ENCODE measurements around the gene NR2C2.
"Not testable (repeated sequence)": the region's sequence is repeated elsewhere in the genome, so short reads cannot be mapped to it uniquely, and the experiment has no call there.

Gene NR2C2

GRCh38 chr3:14959359-14959943 is 12.1 kb downstream of the NR2C2 start:
- no peak for DNase-seq (ENCODE audit: low read depth)

GRCh38 chr3:14962762-14963161 is 15.4 kb downstream of the NR2C2 start:
- no peak for DNase-seq (ENCODE audit: low read depth)

- DNase-seq (ENCODE audit: low read depth): no peak
These were observed 19.9 kb downstream of the NR2C2 start for GRCh38 chr3:14967285-14967684.

- no peak for DNase-seq (ENCODE audit: low read depth)
These were observed 22.3 kb downstream of the NR2C2 start for GRCh38 chr3:14969671-14970070.

- DNase-seq (ENCODE audit: low read depth): no peak
These were observed 28.9 kb downstream of the NR2C2 start for GRCh38 chr3:14976317-14976716.

- DNase-seq (ENCODE audit: low read depth): no peak
These were observed 33.3 kb downstream of the NR2C2 start for GRCh38 chr3:14980689-14981088.

- no peak for DNase-seq (ENCODE audit: low read depth)
These were observed 37.3 kb downstream of the NR2C2 start for GRCh38 chr3:14984581-14985113.

GRCh38 chr3:14988988-14989394 is 41.6 kb downstream of the NR2C2 start:
- peak; percentile 4 for DNase-seq (ENCODE audit: low read depth)

- no peak for DNase-seq (ENCODE audit: low read depth)
These were observed 42.8 kb downstream of the NR2C2 start for GRCh38 chr3:14989943-14990779.

GRCh38 chr3:14990780-14991148 is 43.4 kb downstream of the NR2C2 start:
- no peak for DNase-seq (ENCODE audit: low read depth)

GRCh38 chr3:14991151-14991742 is 43.9 kb downstream of the NR2C2 start:
- no peak for DNase-seq (ENCODE audit: low read depth)

- no peak for DNase-seq (ENCODE audit: low read depth)
These were observed 44.6 kb downstream of the NR2C2 start for GRCh38 chr3:14991818-14992612.

- DNase-seq (ENCODE audit: low read depth): no peak
These were observed 50.6 kb downstream of the NR2C2 start for GRCh38 chr3:14997941-14998340.

- not testable (repeated sequence) for DNase-seq (ENCODE audit: low read depth)
These were observed 51.8 kb downstream of the NR2C2 start for GRCh38 chr3:14999182-14999581.

GRCh38 chr3:15007681-15008141 is 60.3 kb downstream of the NR2C2 start:
- no peak for DNase-seq (ENCODE audit: low read depth)

GRCh38 chr3:15009167-15009566 is 61.8 kb downstream of the NR2C2 start:
- DNase-seq (ENCODE audit: low read depth): no peak

- no peak for DNase-seq (ENCODE audit: low read depth)
These were observed 63.3 kb downstream of the NR2C2 start for GRCh38 chr3:15010664-15011063.

- no peak for DNase-seq (ENCODE audit: low read depth)
These were observed 63.8 kb downstream of the NR2C2 start for GRCh38 chr3:15011174-15011573.

- DNase-seq (ENCODE audit: low read depth): no peak
These were observed 67.4 kb downstream of the NR2C2 start for GRCh38 chr3:15014606-15015328.

- DNase-seq (ENCODE audit: low read depth): no peak
These were observed 68.1 kb downstream of the NR2C2 start for GRCh38 chr3:15015456-15015855.

- no peak for DNase-seq (ENCODE audit: low read depth)
These were observed 69.8 kb downstream of the NR2C2 start for GRCh38 chr3:15017191-15017590.

Data from stimulated activated CD8-positive, alpha-beta memory T cell treated with anti-CD3 and anti-CD28 coated beads, Interleukin-7, amount 100 ng/mL, for 24 hours (primary cell).